K562 (cell line): ENCODE results near the gene ECM1. TPM values are rescaled to one million over a fixed set of nuclear protein-coding genes. Genes with fewer than 3 reads are reported as not detected.

Source experiments
- CEBPB ChIP-seq: fragments of 450-650 bp; IDR thresholded peaks from 2 replicates; pipeline ENCODE4 v1.6.1; 2016; ENCODE audit warnings: missing genetic modification characterization, missing compliant biosample characterization
- NR3C1 ChIP-seq: sonication (generic); formaldehyde crosslinking; IDR thresholded peaks from 2 replicates; pipeline ENCODE4 v1.8.1; 2022; ENCODE audit warnings: missing genetic modification reagents
- POLR2AphosphoS2 ChIP-seq: IDR thresholded peaks from 2 replicates; pipeline ENCODE4 v1.6.1; 2012; ENCODE audit warnings: low read length, improper control_type of control experiment
- SIN3A ChIP-seq, 2 experiments: fragments of 150-350 bp in 1 of 2; IDR thresholded peaks; 2 replicates each; pipeline ENCODE4 v1.6.1; 2011 to 2016; ENCODE audit warnings: borderline replicate concordance in 2 of 2, low read depth in 2 of 2, low read length in 2 of 2, mild to moderate bottlenecking in 2 of 2, moderate library complexity in 2 of 2; ENCODE audit not compliant: control insufficient read depth in 1 of 2
- ZNF274 ChIP-seq: IDR thresholded peaks from 2 replicates; pipeline ENCODE4 v1.6.1; 2011; ENCODE audit warnings: low read depth, mild to moderate bottlenecking, low read length, moderate library complexity, borderline replicate concordance
- ZNF766 ChIP-seq: fragments of 200-800 bp; sonication (Bioruptor generic); conservative IDR thresholded peaks from 2 replicates; pipeline ENCODE4 v1.6.1; 2016; ENCODE audit warnings: missing genetic modification characterization, missing compliant biosample characterization
- polyA plus RNA-seq, 8 experiments: library from polyadenylated mRNA; depleted of rRNA in 4 of 8; stranded (reverse) in 5 of 8; unstranded in 3 of 8; fragments of >200 nt; fragmentation: Nextera tagmentation in 2 of 8; fragmentation: Illumina TruSeq in 1 of 8; extraction: Ambion mirVana in 2 of 8; extraction: Trizol in 1 of 8; gene quantifications; 2 replicates each; pipeline versions ENCODE4 v1.2.1 to v1.2.3, GENCODE V29; 2011 to 2014; ENCODE audit warnings: inconsistent platforms in 1 of 8, missing spikeins in 1 of 8
- total RNA-seq, 7 experiments: library from RNA; depleted of rRNA in 6 of 7; stranded (reverse); fragments of >200 nt in 6 of 7; fragmentation: Illumina TruSeq in 2 of 7; extraction: Trizol in 2 of 7; gene quantifications; 2 replicates each; pipeline versions ENCODE4 v1.2.1 to v1.2.3, GENCODE V29; 2011 to 2021; ENCODE audit warnings: low replicate concordance in 1 of 7
- TF ChIP-seq, protein P1 (sequence below), 3 experiments: fragments of 200-800 bp in 1 of 3; fragments of 250-450 bp in 1 of 3; fragments of 450-650 bp in 1 of 3; sonication (Bioruptor Pico) in 1 of 3; sonication (Bioruptor generic) in 1 of 3; formaldehyde crosslinking in 1 of 3; IDR thresholded peaks; 2 replicates each; pipeline versions ENCODE4 v1.6.1 to v1.8.0; 2016 to 2022; ENCODE audit warnings: mild to moderate bottlenecking in 2 of 3, missing genetic modification characterization in 2 of 3, missing compliant biosample characterization in 1 of 3, moderate library complexity in 1 of 3
- TF ChIP-seq, protein P2 (sequence below): fragments of 450-650 bp; formaldehyde crosslinking; IDR thresholded peaks from 2 replicates; pipeline ENCODE4 v1.4.0; 2022; ENCODE audit warnings: mild to moderate bottlenecking, moderate library complexity
- TF ChIP-seq, protein P3 (sequence below): fragments of 450-650 bp; IDR thresholded peaks from 2 replicates; pipeline ENCODE4 v1.6.1; 2016; ENCODE audit warnings: mild to moderate bottlenecking, moderate library complexity

ECM1 gene
- total and polyA plus RNA-seq, 9 of the 15 experiments (the other 6 are each of a cell fraction or from before 2014, with no cell fraction given): 6.6 to 52.2 (median 12.8) TPM

DNA sequence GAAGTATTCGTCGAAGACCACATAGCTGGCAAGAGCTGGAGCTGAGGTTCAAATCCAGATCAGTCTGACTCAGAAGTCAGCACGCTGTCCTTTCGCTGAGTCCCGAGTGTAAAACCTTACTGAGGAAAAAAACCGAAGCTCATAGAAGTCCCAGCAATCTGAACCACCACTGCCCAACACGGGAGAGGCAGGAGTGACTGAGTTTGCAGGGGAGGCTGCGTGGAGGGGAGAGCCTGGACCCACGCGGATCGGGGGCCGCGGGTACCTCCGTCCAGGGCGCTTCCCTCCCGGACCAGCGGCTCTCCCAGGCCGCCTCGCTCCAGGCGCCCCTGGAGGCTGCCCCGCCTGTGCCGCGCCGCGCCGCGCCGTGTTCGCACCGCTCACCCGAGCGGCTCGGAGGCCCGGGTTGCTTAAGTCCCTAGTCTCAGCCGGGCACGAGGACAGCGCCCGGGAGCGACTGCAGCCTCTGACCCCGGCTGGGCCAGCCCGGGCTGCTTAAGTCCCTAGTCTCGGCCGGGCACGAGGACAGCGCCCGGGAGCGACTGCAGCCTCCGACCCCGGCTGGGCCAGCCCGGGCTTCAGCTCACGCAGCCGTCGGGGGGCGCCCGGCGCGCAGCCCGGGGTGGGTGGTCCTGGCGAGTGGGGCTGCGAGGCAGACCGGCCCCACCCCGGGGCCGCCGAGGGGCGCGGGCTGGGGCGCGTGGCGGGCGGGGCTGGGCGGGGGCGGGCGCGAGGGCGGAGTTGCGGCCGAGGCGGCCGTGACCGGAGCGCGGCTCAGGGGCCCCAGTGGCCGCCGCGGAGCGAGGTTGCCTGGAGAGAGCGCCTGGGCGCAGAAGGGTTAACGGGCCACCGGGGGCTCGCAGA lies 41.0 kb downstream of the ECM1 start, which contains the start of gene ADAMTSL4 (continued):
- TF ChIP-seq, protein P1, sequence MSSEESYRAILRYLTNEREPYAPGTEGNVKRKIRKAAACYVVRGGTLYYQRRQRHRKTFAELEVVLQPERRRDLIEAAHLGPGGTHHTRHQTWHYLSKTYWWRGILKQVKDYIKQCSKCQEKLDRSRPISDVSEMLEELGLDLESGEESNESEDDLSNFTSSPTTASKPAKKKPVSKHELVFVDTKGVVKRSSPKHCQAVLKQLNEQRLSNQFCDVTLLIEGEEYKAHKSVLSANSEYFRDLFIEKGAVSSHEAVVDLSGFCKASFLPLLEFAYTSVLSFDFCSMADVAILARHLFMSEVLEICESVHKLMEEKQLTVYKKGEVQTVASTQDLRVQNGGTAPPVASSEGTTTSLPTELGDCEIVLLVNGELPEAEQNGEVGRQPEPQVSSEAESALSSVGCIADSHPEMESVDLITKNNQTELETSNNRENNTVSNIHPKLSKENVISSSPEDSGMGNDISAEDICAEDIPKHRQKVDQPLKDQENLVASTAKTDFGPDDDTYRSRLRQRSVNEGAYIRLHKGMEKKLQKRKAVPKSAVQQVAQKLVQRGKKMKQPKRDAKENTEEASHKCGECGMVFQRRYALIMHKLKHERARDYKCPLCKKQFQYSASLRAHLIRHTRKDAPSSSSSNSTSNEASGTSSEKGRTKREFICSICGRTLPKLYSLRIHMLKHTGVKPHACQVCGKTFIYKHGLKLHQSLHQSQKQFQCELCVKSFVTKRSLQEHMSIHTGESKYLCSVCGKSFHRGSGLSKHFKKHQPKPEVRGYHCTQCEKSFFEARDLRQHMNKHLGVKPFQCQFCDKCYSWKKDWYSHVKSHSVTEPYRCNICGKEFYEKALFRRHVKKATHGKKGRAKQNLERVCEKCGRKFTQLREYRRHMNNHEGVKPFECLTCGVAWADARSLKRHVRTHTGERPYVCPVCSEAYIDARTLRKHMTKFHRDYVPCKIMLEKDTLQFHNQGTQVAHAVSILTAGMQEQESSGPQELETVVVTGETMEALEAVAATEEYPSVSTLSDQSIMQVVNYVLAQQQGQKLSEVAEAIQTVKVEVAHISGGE (CRISPR knock-in tag; IDR thresholded peaks at IDR 0.05): peak in 1 of 3 experiments; percentile 63; a peak in 3 of 6 replicates
- TF ChIP-seq, protein P2, sequence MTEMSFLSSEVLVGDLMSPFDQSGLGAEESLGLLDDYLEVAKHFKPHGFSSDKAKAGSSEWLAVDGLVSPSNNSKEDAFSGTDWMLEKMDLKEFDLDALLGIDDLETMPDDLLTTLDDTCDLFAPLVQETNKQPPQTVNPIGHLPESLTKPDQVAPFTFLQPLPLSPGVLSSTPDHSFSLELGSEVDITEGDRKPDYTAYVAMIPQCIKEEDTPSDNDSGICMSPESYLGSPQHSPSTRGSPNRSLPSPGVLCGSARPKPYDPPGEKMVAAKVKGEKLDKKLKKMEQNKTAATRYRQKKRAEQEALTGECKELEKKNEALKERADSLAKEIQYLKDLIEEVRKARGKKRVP: peak; percentile 49; the same call in 1 of the 2 replicates
- TF ChIP-seq POLR2AphosphoS2 (no peak; the same call in 1 of the 2 replicates), SIN3A (IDR thresholded peaks at IDR 0.05; ENCODE audit: borderline replicate concordance in 2 of 2, control insufficient read depth in 1 of 2, low read depth in 2 of 2, low read length in 2 of 2) (no peak; a peak in 1 of 4 replicates), NR3C1 (0 out of 2 replicates have a peak, but pooled peaks have one; percentile 53), ZNF766 (CRISPR knock-in tag) (0 out of 2 replicates have a peak, but pooled peaks have one; percentile 43), CEBPB (peak; percentile 51), ZNF274 (no peak)
- TF ChIP-seq, protein P3, sequence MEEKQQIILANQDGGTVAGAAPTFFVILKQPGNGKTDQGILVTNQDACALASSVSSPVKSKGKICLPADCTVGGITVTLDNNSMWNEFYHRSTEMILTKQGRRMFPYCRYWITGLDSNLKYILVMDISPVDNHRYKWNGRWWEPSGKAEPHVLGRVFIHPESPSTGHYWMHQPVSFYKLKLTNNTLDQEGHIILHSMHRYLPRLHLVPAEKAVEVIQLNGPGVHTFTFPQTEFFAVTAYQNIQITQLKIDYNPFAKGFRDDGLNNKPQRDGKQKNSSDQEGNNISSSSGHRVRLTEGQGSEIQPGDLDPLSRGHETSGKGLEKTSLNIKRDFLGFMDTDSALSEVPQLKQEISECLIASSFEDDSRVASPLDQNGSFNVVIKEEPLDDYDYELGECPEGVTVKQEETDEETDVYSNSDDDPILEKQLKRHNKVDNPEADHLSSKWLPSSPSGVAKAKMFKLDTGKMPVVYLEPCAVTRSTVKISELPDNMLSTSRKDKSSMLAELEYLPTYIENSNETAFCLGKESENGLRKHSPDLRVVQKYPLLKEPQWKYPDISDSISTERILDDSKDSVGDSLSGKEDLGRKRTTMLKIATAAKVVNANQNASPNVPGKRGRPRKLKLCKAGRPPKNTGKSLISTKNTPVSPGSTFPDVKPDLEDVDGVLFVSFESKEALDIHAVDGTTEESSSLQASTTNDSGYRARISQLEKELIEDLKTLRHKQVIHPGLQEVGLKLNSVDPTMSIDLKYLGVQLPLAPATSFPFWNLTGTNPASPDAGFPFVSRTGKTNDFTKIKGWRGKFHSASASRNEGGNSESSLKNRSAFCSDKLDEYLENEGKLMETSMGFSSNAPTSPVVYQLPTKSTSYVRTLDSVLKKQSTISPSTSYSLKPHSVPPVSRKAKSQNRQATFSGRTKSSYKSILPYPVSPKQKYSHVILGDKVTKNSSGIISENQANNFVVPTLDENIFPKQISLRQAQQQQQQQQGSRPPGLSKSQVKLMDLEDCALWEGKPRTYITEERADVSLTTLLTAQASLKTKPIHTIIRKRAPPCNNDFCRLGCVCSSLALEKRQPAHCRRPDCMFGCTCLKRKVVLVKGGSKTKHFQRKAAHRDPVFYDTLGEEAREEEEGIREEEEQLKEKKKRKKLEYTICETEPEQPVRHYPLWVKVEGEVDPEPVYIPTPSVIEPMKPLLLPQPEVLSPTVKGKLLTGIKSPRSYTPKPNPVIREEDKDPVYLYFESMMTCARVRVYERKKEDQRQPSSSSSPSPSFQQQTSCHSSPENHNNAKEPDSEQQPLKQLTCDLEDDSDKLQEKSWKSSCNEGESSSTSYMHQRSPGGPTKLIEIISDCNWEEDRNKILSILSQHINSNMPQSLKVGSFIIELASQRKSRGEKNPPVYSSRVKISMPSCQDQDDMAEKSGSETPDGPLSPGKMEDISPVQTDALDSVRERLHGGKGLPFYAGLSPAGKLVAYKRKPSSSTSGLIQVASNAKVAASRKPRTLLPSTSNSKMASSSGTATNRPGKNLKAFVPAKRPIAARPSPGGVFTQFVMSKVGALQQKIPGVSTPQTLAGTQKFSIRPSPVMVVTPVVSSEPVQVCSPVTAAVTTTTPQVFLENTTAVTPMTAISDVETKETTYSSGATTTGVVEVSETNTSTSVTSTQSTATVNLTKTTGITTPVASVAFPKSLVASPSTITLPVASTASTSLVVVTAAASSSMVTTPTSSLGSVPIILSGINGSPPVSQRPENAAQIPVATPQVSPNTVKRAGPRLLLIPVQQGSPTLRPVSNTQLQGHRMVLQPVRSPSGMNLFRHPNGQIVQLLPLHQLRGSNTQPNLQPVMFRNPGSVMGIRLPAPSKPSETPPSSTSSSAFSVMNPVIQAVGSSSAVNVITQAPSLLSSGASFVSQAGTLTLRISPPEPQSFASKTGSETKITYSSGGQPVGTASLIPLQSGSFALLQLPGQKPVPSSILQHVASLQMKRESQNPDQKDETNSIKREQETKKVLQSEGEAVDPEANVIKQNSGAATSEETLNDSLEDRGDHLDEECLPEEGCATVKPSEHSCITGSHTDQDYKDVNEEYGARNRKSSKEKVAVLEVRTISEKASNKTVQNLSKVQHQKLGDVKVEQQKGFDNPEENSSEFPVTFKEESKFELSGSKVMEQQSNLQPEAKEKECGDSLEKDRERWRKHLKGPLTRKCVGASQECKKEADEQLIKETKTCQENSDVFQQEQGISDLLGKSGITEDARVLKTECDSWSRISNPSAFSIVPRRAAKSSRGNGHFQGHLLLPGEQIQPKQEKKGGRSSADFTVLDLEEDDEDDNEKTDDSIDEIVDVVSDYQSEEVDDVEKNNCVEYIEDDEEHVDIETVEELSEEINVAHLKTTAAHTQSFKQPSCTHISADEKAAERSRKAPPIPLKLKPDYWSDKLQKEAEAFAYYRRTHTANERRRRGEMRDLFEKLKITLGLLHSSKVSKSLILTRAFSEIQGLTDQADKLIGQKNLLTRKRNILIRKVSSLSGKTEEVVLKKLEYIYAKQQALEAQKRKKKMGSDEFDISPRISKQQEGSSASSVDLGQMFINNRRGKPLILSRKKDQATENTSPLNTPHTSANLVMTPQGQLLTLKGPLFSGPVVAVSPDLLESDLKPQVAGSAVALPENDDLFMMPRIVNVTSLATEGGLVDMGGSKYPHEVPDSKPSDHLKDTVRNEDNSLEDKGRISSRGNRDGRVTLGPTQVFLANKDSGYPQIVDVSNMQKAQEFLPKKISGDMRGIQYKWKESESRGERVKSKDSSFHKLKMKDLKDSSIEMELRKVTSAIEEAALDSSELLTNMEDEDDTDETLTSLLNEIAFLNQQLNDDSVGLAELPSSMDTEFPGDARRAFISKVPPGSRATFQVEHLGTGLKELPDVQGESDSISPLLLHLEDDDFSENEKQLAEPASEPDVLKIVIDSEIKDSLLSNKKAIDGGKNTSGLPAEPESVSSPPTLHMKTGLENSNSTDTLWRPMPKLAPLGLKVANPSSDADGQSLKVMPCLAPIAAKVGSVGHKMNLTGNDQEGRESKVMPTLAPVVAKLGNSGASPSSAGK: peak; percentile 72
